B cell (primary cell): ENCODE results near the gene ZEB1.

Source experiments
- CTCF ChIP-seq: fragments of 200-600 bp; IDR thresholded peaks from one replicate; pipeline ENCODE4 v1.8.0; 2022; ENCODE audit warnings: antibody characterized with exemption, mild to moderate bottlenecking
- EZH2 ChIP-seq: IDR thresholded peaks from 2 replicates; pipeline ENCODE4 v1.6.1; 2012; ENCODE audit warnings: borderline replicate concordance, low read depth, mild to moderate bottlenecking, moderate library complexity, low read length; ENCODE audit not compliant: insufficient read depth, poor library complexity, severe bottlenecking

GRCh38 chr10:31457858-31458257 is 138.8 kb downstream of the ZEB1 start:
- TF ChIP-seq CTCF = no peak
- TF ChIP-seq EZH2 = no peak
